NT2/D1 (cell line): Measurements from ENCODE around the gene FOXP1.

Experiments
- DNase-seq: peaks from one replicate; pipeline ENCODE4 v3.0.0-alpha.2; 2011; ENCODE audit warnings: low read depth, low spot score
- H3K27me3 ChIP-seq: 2 replicates; pipeline ENCODE4 v1.6.0; 2011; ENCODE audit warnings: mild to moderate bottlenecking; ENCODE audit not compliant: insufficient read length, insufficient read depth
- H3K36me3 ChIP-seq: 2 replicates; pipeline ENCODE4 v1.6.1; 2011; ENCODE audit warnings: mild to moderate bottlenecking, low read length, mixed read lengths; ENCODE audit not compliant: insufficient read depth, insufficient read length
- H3K4me1 ChIP-seq: 2 replicates; pipeline ENCODE4 v1.5.1; 2011; ENCODE audit not compliant: insufficient read depth, insufficient read length
- H3K4me3 ChIP-seq: 2 replicates; pipeline ENCODE4 v1.5.1; 2011; ENCODE audit warnings: low read depth; ENCODE audit not compliant: insufficient read length
- H3K9ac ChIP-seq: 2 replicates; pipeline ENCODE4 v1.6.0; 2011; ENCODE audit warnings: low read depth; ENCODE audit not compliant: insufficient read length
- H3K9me3 ChIP-seq: 2 replicates; pipeline ENCODE4 v1.5.1; 2011; ENCODE audit warnings: mild to moderate bottlenecking, low read length; ENCODE audit not compliant: insufficient read depth
- SUZ12 ChIP-seq: IDR thresholded peaks from 2 replicates; pipeline ENCODE4 v1.6.1; 2011; ENCODE audit not compliant: insufficient read length, insufficient read depth; ENCODE audit errors: extremely low read depth
- YY1 ChIP-seq: IDR thresholded peaks from 2 replicates; pipeline ENCODE4 v1.6.1; 2011; ENCODE audit not compliant: insufficient read length, insufficient read depth
- ZNF274 ChIP-seq: IDR thresholded peaks from 2 replicates; pipeline ENCODE4 v1.6.1; 2011; ENCODE audit warnings: mild to moderate bottlenecking, low read depth, low read length

Gene FOXP1

DNA sequence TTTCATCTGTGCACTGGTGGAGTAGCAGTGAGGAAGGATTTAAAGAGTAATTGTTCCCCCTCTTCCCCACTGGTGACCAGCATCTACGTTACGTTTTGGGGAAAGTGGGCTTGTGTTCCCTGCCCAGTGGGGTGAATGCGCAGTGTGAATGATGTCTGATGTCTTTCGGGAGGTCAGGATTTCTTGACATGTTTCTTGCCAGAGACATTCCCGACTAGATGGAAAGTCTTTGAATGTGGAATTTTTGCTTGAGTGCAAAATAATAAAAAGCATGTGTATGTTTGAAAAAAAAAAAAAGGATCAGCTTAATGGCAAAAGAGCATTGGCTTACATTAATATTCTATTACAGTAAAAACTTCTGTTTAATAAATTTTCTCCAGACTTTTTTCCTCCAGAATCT is 632.2 kb downstream of the FOXP1 start:
- no peak for DNase-seq
- H3K4me3 ChIP-seq, result no peak overlapping the region

DNA sequence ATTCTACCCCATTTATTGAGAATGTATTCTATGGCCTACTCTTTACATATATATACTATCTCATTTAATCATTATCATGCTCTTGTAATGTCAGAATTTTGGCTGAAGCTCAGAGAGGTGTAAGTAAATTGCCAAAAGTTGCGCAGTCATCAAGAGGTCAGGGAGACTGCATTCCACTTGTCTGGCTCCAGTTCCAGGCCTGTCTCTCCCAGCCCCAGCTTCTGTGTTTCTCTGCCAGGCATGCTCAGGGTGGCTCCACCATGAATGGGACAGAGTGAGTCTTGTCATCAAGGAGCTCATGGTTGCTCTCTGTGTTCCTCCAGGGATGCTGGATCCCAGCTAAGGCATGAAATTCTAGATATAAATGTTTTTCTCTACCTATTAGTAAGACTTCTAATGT is 635.9 kb downstream of the FOXP1 start:
- no peak for DNase-seq
- Histone ChIP-seq H3K4me1 (peaks cover 3% of the 10 kb centered on the region), H3K9me3 (no peaks in the 10 kb centered on the region), H3K27me3 (no peaks in the 10 kb centered on the region), H3K36me3 (no peaks in the 10 kb centered on the region), H3K4me3 (no peak overlapping the region), H3K9ac (no peak overlapping the region)
- TF ChIP-seq SUZ12, result no peak
- no peak for TF ChIP-seq ZNF274
- TF ChIP-seq YY1, result no peak

More for the DNA sequence above, 632.2 kb downstream of the FOXP1 start:
- Histone ChIP-seq H3K9ac (no peak overlapping the region), H3K36me3 (no peaks in the 10 kb centered on the region), H3K27me3 (no peaks in the 10 kb centered on the region), H3K9me3 (no peaks in the 10 kb centered on the region), H3K4me1 (peaks cover 3% of the 10 kb centered on the region)
- TF ChIP-seq SUZ12 (no peak), YY1 (no peak), ZNF274 (no peak)

DNA sequence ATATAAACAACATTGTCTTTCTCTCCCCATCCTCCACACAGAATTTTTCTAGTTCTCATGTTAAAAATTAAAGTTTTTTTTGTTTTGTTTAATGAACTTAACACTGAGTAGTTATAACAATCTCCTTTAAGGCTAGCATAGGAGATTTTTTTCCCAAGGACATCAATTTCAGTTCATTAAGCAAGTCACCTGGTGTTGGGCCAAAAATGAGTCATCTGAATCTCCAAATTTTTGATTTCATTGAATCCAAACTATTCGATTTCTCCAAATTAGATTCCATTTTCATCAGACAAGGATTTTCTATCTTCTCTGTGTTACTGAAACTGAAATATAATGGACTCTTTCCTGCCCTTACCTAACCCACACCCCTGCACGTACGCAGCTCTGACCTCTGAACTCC is 639.6 kb downstream of the FOXP1 start:
- Histone ChIP-seq H3K4me1 (no peaks in the 10 kb centered on the region), H3K4me3 (no peak overlapping the region), H3K9me3 (no peaks in the 10 kb centered on the region), H3K36me3 (no peaks in the 10 kb centered on the region), H3K9ac (no peak overlapping the region), H3K27me3 (no peaks in the 10 kb centered on the region)
- DNase-seq, result no peak
- TF ChIP-seq SUZ12 (no peak), YY1 (no peak), ZNF274 (no peak)

- Histone ChIP-seq H3K4me3 (no peak overlapping the region), H3K4me1 (no peaks in the 10 kb centered on the region), H3K9me3 (no peaks in the 10 kb centered on the region), H3K27me3 (no peaks in the 10 kb centered on the region), H3K36me3 (no peaks in the 10 kb centered on the region), H3K9ac (no peak overlapping the region)
- TF ChIP-seq SUZ12, result no peak
- no peak for TF ChIP-seq ZNF274
- no peak for TF ChIP-seq YY1
- DNase-seq, result no peak
Measured at GRCh38 chr3:70933105-70933810, 650.3 kb downstream of the FOXP1 start.

DNA sequence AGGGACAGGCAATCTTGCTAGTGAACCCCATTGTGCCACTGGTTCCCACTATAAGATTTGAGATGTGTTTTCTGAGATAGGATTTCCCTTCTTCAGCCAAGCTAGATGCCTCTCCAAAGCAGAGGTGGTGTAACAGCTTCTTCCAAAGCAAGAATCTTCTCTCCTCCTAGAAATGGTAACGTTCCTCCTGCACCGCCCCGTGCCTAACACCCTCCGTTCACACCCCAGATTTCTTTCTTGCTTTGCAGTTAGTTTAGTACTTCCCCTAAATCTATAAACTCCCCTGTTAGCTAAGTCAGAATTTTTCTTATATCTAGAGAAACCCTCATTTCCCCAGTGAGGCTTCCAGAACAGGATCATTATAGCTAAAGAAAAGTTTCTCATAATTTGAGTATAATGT is 653.5 kb downstream of the FOXP1 start:
- DNase-seq, result no peak
- Histone ChIP-seq H3K27me3 (no peaks in the 10 kb centered on the region), H3K9ac (no peak overlapping the region), H3K36me3 (no peaks in the 10 kb centered on the region), H3K4me1 (no peaks in the 10 kb centered on the region), H3K4me3 (no peak overlapping the region), H3K9me3 (no peaks in the 10 kb centered on the region)
- TF ChIP-seq ZNF274 (no peak), SUZ12 (no peak), YY1 (no peak)

- Histone ChIP-seq H3K9ac (no peak overlapping the region), H3K27me3 (no peaks in the 10 kb centered on the region), H3K4me3 (no peak overlapping the region), H3K9me3 (no peaks in the 10 kb centered on the region), H3K36me3 (no peaks in the 10 kb centered on the region), H3K4me1 (no peaks in the 10 kb centered on the region)
- no peak for DNase-seq
- TF ChIP-seq ZNF274 (no peak), YY1 (no peak), SUZ12 (no peak)
Measured at GRCh38 chr3:70927239-70927638, 656.3 kb downstream of the FOXP1 start.

- no peak for DNase-seq
- Histone ChIP-seq H3K27me3 (no peaks in the 10 kb centered on the region), H3K4me1 (no peaks in the 10 kb centered on the region), H3K4me3 (no peak overlapping the region), H3K9me3 (no peaks in the 10 kb centered on the region), H3K36me3 (no peaks in the 10 kb centered on the region), H3K9ac (no peak overlapping the region)
- TF ChIP-seq YY1 (no peak), ZNF274 (no peak), SUZ12 (no peak)
Measured at GRCh38 chr3:70926835-70927234, 656.7 kb downstream of the FOXP1 start.

GRCh38 chr3:70919661-70920060 is 663.9 kb downstream of the FOXP1 start:
- H3K4me3 ChIP-seq, result no peak overlapping the region
- no peaks in the 10 kb centered on the region for H3K36me3 ChIP-seq
- H3K9ac ChIP-seq, result no peak overlapping the region
- no peaks in the 10 kb centered on the region for H3K9me3 ChIP-seq
- no peaks in the 10 kb centered on the region for H3K27me3 ChIP-seq
- TF ChIP-seq SUZ12 (no peak), YY1 (no peak), ZNF274 (no peak)
- DNase-seq, result no peak
- no peaks in the 10 kb centered on the region for H3K4me1 ChIP-seq
